HG02798 (cell line): ENCODE data around the gene AZIN2.
"Not testable (repeated sequence)": the region's sequence is repeated elsewhere in the genome, so short reads cannot be mapped to it uniquely, and the experiment has no call there.

ENCODE experiments used
- ATAC-seq: cut with Tn5 transposase; IDR thresholded peaks from one replicate; pipeline ENCODE4 v1.9.1; 2021; ENCODE audit warnings: mild to moderate bottlenecking; ENCODE audit not compliant: unreplicated experiment, poor library complexity

Gene AZIN2

GRCh38 chr1:33080885-33081553 is at the start of gene AZIN2:
Gene AZIN2, plus strand, starts transcription at chr1:33081153. Its CDS starts 1,097 bp downstream, at chr1:33082250.
- ATAC-seq, result peak; percentile 96

DNA sequence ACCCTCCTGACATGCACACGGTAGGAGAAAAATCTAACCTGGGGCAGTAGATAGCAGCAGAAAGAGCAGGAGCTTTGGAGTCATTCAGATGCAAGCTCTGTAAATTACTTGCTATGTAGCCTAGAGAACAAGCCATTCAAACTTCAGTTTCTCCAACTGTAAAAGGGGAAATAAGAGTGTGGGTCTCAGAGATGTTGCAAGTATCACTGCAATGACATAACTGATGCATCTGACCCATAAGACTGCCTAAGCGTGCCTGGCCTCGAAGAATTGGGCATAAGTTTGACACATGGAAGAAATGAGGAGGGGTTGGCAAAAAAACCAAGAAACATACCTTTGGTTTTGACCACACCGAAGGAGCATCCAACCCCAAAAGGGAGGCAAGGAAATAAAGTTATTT is 49.4 kb upstream of the AZIN2 start:
- no peak for ATAC-seq

GRCh38 chr1:33032126-33032869 is 48.7 kb upstream of the AZIN2 start:
- ATAC-seq, result no peak

DNA sequence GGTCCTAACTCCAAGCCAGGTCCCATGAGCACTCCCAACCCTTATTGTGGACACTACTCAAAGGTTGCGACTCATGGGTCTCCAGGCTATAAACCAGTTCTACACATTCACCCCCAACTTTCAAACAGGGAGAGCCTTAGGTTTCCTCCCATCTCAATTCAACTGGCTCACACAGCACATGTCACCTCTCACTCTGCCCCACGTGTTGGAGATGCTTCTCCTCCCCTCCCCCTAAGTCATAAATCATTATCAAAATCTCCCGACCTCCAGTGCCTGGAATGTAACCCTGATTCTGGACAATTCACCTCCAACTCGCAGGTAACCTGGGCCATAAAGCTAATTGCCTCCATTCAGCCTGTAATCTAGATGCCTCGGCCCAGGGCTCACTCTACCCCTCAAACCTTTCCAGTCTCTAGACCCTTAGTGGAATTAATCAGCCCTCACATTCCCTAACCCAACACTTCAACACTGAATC is 44.9 kb upstream of the AZIN2 start:
- ATAC-seq, result no peak

- ATAC-seq, result peak; percentile 99
These were observed 44.1 kb upstream of the AZIN2 start, which contains the start of gene AK2 for GRCh38 chr1:33036526-33037503. Gene AK2, minus strand, starts transcription at chr1:33036883. Its CDS starts 55 bp downstream, at chr1:33036828.

DNA sequence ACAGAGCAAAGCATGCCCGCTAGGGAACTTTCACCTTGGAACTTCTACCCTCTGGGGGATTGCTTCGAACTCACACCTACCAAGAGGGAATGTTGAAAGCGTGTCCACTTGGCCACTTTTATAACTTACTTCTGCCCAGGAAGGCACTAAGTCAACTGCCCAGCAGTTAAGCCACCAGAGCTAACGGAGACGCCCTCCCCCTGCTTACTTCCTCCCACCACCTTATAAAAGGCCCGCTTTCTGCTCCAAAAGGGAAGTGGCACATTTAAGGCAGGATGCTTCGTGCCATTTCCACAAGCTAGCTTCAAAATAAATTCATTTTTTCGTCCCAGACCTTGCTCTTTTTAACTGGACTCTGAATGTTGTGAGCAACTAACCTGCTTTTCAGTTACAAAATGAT is 41.1 kb upstream of the AZIN2 start:
- ATAC-seq, result no peak

- no peak for ATAC-seq
These were observed 39.9 kb upstream of the AZIN2 start for GRCh38 chr1:33041026-33041425.

- no peak for ATAC-seq
These were observed 38.1 kb upstream of the AZIN2 start for GRCh38 chr1:33042831-33043230.

DNA sequence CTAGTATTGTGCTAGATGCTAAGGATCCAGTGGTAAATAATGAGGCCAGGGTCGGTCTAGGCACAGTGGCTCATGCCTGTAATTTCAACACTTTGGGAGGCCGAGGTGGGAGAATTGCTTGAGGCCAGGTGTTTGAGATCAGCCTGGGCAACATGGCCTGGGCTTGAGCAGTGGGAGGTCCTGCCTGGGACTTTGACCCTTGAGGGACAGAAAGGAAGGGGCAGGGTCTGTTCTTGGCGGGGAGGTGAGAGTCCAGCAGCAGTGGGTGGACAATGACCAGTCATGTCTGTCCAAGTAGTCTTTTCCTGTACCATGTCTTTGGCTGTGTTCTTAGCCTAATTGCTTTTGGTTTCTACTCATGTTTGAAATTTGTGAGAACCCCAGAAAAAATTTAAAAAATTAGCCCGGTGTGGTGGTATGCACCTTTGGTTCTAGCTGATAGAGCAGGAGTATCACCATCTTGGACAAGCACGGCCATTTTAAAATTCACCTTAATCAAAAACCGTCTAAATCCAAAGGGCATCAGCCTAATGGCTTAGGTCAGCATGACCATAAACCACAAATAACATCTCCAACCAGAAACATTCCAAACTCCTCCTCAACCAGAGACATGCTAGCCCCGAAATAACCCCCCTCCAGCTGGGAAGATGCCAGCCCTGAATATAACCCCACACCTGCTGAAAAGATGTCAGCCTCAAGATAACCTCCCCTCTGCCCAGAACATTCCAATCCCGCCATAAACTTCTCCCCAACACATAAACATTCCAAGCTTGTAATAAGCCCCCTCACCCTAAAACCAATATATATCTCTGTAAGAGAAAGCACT is 37.5 kb upstream of the AZIN2 start:
- no peak for ATAC-seq

- no peak for ATAC-seq
These were observed 35.7 kb upstream of the AZIN2 start for GRCh38 chr1:33045246-33045645.

- no peak for ATAC-seq
These were observed 35.1 kb upstream of the AZIN2 start for GRCh38 chr1:33045814-33046213.

GRCh38 chr1:33046234-33046633 is 34.7 kb upstream of the AZIN2 start:
- not testable (repeated sequence) for ATAC-seq

DNA sequence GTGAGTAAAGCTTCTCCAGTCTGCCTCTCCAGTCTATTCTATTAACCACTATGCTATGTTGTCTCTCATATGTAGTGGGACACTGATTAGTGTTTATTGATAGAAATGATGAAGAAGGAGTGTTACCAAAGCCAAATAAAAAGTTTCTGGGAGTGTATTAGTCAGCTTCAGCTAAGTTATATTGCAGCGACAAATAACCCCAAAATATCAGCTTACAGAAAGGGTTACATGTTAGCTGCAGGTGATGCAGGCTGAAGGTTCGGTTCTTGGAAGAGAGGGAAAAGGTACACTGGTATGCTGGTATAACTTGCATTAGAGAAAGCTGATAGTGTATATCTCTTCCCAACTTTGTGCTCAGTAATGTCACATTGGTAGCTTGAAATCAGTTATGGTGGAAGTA is 33.7 kb upstream of the AZIN2 start:
- no peak for ATAC-seq

GRCh38 chr1:33047839-33048305 is 33.1 kb upstream of the AZIN2 start:
- ATAC-seq, result no peak

DNA sequence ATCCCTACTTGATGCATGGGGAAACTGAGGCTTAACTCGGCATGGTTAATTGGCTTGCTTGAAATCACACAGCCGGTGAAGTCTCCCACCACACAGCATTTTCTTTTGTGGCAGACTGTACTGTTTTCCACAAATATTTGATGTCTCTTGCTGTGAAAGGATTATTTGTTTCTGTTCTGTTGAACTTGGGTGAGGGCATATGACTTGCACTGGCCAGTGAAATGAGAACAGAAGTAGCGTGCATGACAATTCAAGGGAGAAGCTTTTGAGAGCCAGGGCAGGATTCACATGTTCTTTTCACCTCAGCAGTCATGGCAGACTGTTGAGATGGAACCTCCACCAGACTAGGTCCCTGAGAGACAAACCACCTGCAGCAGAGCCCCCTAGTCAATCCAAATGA is 32.5 kb upstream of the AZIN2 start:
- ATAC-seq, result no peak

GRCh38 chr1:33049371-33049770 is 31.6 kb upstream of the AZIN2 start:
- no peak for ATAC-seq

DNA sequence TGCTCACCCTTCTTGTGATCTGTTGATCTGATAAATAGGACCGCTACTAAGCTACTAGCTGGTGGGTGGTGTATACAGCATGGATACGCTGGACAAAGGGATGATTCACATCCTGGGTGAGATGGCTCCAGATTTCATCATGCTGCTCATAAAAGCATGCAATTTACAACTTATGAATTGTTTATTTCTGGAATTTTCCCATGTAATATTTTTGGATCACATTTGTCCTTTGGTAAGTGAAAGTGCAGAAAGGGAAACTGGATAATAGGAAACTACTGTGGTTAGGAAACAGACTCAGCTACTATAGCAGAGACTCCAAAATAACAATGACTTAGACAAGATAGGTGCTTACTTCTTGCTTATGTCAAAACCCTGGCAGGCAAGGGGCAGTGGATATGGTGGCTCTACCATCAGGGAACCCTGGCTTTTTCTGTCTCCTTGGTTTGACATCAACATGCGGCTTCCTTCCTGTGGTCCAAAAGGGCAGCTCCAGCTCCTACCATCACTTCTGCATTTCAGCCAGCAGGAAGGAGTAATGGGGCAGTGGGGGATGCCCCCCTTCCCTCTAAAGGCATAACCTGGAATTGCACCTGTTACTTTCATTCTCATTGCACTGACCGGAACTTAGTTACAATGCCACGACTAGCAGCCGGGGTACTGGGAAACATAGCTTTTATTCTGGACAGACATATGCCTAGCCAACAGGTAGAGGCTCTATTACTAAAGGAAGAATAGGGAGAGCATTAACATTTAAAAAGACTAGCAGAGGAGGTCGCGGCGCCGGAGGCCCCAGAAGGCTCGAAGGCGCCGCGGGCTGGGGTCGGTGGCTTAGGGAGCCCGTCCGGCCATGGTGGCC is 30.5 kb upstream of the AZIN2 start:
- no peak for ATAC-seq

GRCh38 chr1:33055210-33056008 is 25.5 kb upstream of the AZIN2 start:
- ATAC-seq, result no peak
